Measurements from ENCODE around the gene MAS1L. TPM values are rescaled to one million over a fixed set of nuclear protein-coding genes. Genes with fewer than 3 reads are reported as not detected.
"Not testable (repeated sequence)": the region's sequence is repeated elsewhere in the genome, so short reads cannot be mapped to it uniquely, and the experiment has no call there.

The MAS1L gene
- total RNA-seq, 4 donors from 2014 or later: 0.42 TPM; not detected in 3

DNA sequence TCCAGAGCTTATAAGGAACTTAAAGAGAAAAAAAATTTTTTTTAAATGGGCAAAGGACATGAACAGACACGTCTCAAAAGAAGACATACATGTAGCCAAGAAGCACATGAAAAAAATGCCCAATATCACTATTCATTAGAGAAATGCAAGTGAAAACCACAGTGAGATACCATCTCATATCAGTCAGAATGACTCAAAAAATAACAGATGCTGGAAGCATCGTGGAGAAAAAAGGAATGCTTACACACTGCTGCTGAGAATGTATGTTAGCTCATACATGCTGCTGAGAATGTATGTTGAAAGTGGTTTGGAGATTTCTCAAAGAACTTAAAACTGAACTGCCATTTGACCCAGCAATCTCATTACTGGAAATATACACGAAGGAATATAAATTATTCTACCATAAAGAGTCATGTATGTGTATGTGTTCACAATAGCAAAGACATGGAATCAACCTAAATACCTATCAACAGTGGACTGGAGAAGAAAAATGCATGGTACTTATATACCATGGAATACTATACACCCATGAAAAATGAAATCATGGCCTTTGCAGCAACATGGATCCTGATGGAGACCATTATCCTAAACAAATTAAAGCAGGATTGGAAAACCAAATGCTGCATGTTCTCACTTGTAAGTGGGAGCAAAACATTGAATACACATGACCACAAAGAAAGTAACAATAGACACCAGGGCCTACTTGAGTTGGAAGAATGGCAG, 36.1 kb downstream of the MAS1L start:
- Histone ChIP-seq H3K27ac (no peak overlapping the region), H3K4me1 (no peaks in the 10 kb centered on the region), H3K9me3 (no peaks in the 10 kb centered on the region), H3K27me3 (no peaks in the 10 kb centered on the region), H3K36me3 (no peaks in the 10 kb centered on the region), H3K4me3 (no peak overlapping the region)
- DNase-seq (ENCODE audit: low spot score in 2 of 2): no peak
- WGBS, 2 donors: 78 to 84% methylated on average over 3 of the region's 3 CpGs
- TF ChIP-seq, protein P1, sequence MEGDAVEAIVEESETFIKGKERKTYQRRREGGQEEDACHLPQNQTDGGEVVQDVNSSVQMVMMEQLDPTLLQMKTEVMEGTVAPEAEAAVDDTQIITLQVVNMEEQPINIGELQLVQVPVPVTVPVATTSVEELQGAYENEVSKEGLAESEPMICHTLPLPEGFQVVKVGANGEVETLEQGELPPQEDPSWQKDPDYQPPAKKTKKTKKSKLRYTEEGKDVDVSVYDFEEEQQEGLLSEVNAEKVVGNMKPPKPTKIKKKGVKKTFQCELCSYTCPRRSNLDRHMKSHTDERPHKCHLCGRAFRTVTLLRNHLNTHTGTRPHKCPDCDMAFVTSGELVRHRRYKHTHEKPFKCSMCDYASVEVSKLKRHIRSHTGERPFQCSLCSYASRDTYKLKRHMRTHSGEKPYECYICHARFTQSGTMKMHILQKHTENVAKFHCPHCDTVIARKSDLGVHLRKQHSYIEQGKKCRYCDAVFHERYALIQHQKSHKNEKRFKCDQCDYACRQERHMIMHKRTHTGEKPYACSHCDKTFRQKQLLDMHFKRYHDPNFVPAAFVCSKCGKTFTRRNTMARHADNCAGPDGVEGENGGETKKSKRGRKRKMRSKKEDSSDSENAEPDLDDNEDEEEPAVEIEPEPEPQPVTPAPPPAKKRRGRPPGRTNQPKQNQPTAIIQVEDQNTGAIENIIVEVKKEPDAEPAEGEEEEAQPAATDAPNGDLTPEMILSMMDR (IDR thresholded peaks at IDR 0.05): no peak
- no peak for TF ChIP-seq EP300 (IDR thresholded peaks at IDR 0.05)
- TF ChIP-seq POLR2A (IDR thresholded peaks at IDR 0.05): no peak

DNA sequence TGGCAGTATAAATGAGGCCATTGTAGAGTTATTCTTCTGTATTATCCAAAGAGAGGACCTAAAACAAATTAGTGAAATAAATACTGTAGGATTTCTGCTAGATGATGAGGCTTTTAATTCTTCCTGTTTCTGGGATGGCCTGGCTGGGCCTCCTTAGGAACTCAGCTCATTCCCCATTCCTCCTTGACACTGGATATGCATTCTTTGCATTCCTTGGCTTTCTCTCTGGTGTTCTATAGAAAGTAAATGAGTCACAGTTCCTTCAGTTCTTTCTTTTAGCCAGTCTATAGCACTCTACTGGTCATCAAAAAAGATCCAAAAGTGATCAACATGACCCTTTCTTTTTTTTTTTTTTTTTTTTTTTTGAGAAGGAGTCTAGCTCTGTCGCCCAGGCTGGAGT, 40.1 kb downstream of the MAS1L start:
- H3K4me1 ChIP-seq: no peaks in the 10 kb centered on the region
- no peak for DNase-seq (ENCODE audit: low spot score in 2 of 2)
- H3K36me3 ChIP-seq: no peaks in the 10 kb centered on the region
- no peak overlapping the region for H3K4me3 ChIP-seq
- WGBS, 2 donors: 67 to 89% methylated on average over 1 of the region's 1 CpG
- no peak overlapping the region for H3K27ac ChIP-seq
- TF ChIP-seq, protein P1 (IDR thresholded peaks at IDR 0.05): no peak
- H3K9me3 ChIP-seq: no peaks in the 10 kb centered on the region
- H3K27me3 ChIP-seq: no peaks in the 10 kb centered on the region

DNA sequence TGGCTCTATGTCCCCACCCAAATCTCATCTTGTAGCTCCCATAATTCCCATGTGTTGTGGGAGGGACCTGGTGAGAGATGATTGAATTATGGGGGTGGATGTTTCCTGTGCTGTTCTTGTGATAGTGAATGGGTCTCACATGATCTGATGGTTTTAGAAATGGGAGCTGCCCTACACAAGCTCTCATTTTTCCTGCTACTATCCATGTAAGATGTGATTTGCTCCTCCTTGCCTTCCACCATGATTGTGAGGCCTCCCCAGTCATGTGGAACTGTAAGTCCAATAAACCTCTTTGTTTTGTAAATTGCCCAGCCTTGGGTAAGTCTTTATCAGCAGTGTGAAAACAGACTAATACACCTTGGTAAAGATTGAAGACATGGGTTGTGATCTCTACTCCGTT, 43.7 kb downstream of the MAS1L start:
- not testable (repeated sequence) for H3K27me3 ChIP-seq; H3K27ac ChIP-seq; H3K4me3 ChIP-seq; H3K36me3 ChIP-seq; H3K4me1 ChIP-seq; H3K9me3 ChIP-seq; DNase-seq (ENCODE audit: low spot score in 2 of 2)
- 76 to 79% methylated on average over 1 of the region's 1 CpG for whole genome bisulfite sequencing, 2 donors

DNA sequence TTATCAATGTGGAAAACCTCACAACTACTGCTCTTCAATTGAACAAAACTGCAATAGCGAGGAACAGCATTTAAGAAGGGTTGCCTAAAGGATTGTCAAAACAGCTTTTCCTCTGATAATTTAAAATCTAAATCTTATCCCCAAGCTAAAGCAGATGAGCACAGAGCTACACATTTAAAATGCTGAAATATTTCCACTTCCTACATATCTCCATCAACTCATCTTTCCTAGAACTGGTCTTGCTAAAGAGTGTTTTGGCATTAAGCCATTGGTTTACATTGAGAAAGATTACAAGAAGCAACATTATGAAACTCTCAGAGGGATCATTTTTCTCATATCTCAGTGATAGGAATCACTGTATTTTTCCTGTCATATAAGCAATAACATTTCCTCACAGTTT, 45.0 kb downstream of the MAS1L start:
- H3K4me3 ChIP-seq: no peak overlapping the region
- no peak overlapping the region for H3K27ac ChIP-seq
- TF ChIP-seq EP300 (IDR thresholded peaks at IDR 0.05) (no peak), POLR2A (IDR thresholded peaks at IDR 0.05) (no peak)
- TF ChIP-seq, protein P1 (IDR thresholded peaks at IDR 0.05): no peak
- WGBS, 2 donors: 74 to 80% methylated on average over 1 of the region's 1 CpG
- no peaks in the 10 kb centered on the region for H3K4me1 ChIP-seq
- no peaks in the 10 kb centered on the region for H3K27me3 ChIP-seq
- DNase-seq (ENCODE audit: low spot score in 2 of 2): no peak
- no peaks in the 10 kb centered on the region for H3K9me3 ChIP-seq
- H3K36me3 ChIP-seq: no peaks in the 10 kb centered on the region

DNA sequence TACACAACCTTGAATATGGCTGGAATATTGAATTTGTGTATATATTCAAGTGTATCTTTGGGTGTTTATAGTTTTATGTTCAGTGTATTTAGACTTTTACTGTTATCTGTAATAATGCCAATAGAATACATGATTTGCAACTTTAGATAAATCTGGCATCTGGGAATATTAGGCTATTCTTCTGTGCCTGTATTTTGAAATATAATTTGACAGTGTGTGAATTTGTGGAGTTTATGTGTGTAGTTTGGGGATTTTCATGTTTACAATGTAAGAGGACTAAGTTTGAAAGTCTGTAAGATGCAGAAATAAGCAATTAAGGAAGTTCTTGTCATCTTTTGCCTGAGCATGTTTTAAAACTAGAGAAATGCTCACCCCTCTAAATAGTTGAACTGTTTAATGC, 48.8 kb downstream of the MAS1L start, which contains the start of gene OR10C1:
Gene OR10C1 (plus strand): TSS at position 301 of the 400 bp plus-strand sequence. CDS start 710 bp downstream, outside the sequence.
- Histone ChIP-seq H3K9me3 (no peaks in the 10 kb centered on the region), H3K4me1 (no peaks in the 10 kb centered on the region), H3K4me3 (no peak within 1 kb of the TSS), H3K27me3 (no peaks in the 10 kb centered on the region), H3K27ac (no peak within 1 kb of the TSS), H3K36me3 (no peaks in the 10 kb centered on the region)
- DNase-seq (ENCODE audit: low spot score in 2 of 2): no peak
- no peak for TF ChIP-seq POLR2A (IDR thresholded peaks at IDR 0.05)
- TF ChIP-seq EP300 (IDR thresholded peaks at IDR 0.05): no peak
- TF ChIP-seq, protein P1 (IDR thresholded peaks at IDR 0.05): no peak

DNA sequence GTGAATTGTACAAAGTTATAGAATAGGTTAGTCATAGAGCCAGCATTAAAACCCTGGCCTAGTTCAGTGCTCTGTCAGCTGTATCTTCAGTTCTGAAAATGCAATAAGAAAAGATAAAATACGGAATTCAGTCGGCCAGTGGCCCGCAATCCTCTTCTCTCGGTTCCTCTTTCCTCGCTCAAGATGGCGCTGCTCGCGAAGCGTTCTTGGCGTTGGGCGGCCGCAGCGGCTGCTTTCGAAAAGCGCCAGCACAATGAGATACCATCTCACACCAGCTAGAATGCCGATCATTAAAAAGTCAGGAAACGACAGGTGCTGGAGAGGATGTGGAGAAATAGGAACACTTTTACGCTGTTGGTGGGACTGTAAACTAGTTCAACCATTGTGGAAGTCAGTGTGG, 51.0 kb downstream of the MAS1L start:
- H3K4me3 ChIP-seq: not testable (repeated sequence)

More for the DNA sequence above, 51.0 kb downstream of the MAS1L start:
- H3K9me3 ChIP-seq; H3K36me3 ChIP-seq; H3K27me3 ChIP-seq; H3K27ac ChIP-seq; DNase-seq (ENCODE audit: low spot score in 2 of 2); H3K4me1 ChIP-seq: not testable (repeated sequence)
- WGBS, 2 donors: 67 to 81% methylated on average over 18 of the region's 18 CpGs

Other genes with a start within 250 kb of the MAS1L start
- not detected for gene OR14J1, start 186.3 kb downstream of the MAS1L start, total RNA-seq
- gene OR5V1, start 119.1 kb downstream of the MAS1L start, total RNA-seq: not detected
- not detected for gene OR12D3, start 112.7 kb downstream of the MAS1L start, total RNA-seq
- gene OR12D2, start 92.3 kb downstream of the MAS1L start, total RNA-seq: not detected
- gene OR12D1, start 73.0 kb downstream of the MAS1L start, total RNA-seq: not detected
- not detected for gene OR10C1, start 48.6 kb downstream of the MAS1L start, total RNA-seq
- not detected for gene OR11A1, start 30.9 kb downstream of the MAS1L start, total RNA-seq
- not detected for gene OR2H1, start 30.8 kb downstream of the MAS1L start, total RNA-seq
- gene UBD, start 71.8 kb upstream of the MAS1L start, total RNA-seq: 10 to 100 TPM in 1 of 4 donors, under 1 TPM in 1, not detected in 2; 0.63 to 11.6 TPM
- not detected for gene OR2H2, start 97.2 kb upstream of the MAS1L start, total RNA-seq
- 10 to 100 TPM; 55.3 to 89.6 (median 70.5) TPM for gene GABBR1, start 145.2 kb upstream of the MAS1L start, total RNA-seq
- not detected for gene MOG, start 169.1 kb upstream of the MAS1L start, total RNA-seq
- gene ZFP57, start 193.2 kb upstream of the MAS1L start, total RNA-seq: under 1 TPM in 1 of 4 donors, not detected in 3; 0.66 TPM
- 100 to 1,000 TPM in 2 of 4 donors, 10 to 100 TPM in 2; 63.0 to 117 (median 101) TPM for gene HLA-F, start 235.5 kb upstream of the MAS1L start, total RNA-seq

All from tibial nerve (tissue), 4 donors.